Measurements from ENCODE around the gene CHMP3. TPM values are rescaled to one million over a fixed set of nuclear protein-coding genes. Genes with fewer than 3 reads are reported as not detected.

CHMP3 gene
- total RNA-seq, 2 donors from 2014 or later = 41.9 to 45.1 TPM

- no peaks in the 10 kb centered on the region for H3K27me3 Mint-ChIP-seq
Measured at GRCh38 chr2:86543793-86544192, 19.4 kb downstream of the CHMP3 start.

GRCh38 chr2:86543335-86543734, 19.9 kb downstream of the CHMP3 start:
- Mint-ChIP-seq H3K9me3 (no peaks in the 10 kb centered on the region), H3K4me1 (ENCODE audit: low read depth in 2 of 2) (peaks cover 8 to 10% of the 10 kb centered on the region in 2 donors), H3K36me3 (peaks cover 15% of the 10 kb centered on the region), H3K4me3 (no peak overlapping the region), H3K27me3 (no peaks in the 10 kb centered on the region), H3K27ac (no peak overlapping the region)
- ATAC-seq = no peak
- DNase-seq (ENCODE audit: low spot score) = no peak

More at GRCh38 chr2:86543793-86544192, 19.4 kb downstream of the CHMP3 start:
- ATAC-seq (no peak), DNase-seq (ENCODE audit: low spot score) (no peak)
- no peak overlapping the region for H3K27ac Mint-ChIP-seq
- peaks cover 15% of the 10 kb centered on the region for H3K36me3 Mint-ChIP-seq
- no peak overlapping the region for H3K4me3 Mint-ChIP-seq
- H3K4me1 Mint-ChIP-seq (ENCODE audit: low read depth in 2 of 2) = peaks cover 8 to 10% of the 10 kb centered on the region in 2 donors
- H3K9me3 Mint-ChIP-seq = no peaks in the 10 kb centered on the region

GRCh38 chr2:86542814-86543213, 20.4 kb downstream of the CHMP3 start:
- Mint-ChIP-seq H3K4me1 (ENCODE audit: low read depth in 2 of 2) (peaks cover 8 to 10% of the 10 kb centered on the region in 2 donors), H3K36me3 (peaks cover 11% of the 10 kb centered on the region), H3K9me3 (no peaks in the 10 kb centered on the region), H3K27me3 (no peaks in the 10 kb centered on the region), H3K27ac (no peak overlapping the region), H3K4me3 (no peak overlapping the region)
- no peak for DNase-seq (ENCODE audit: low spot score)
- ATAC-seq = no peak

- Mint-ChIP-seq H3K9me3 (peaks cover 4% of the 10 kb centered on the region), H3K4me1 (ENCODE audit: low read depth in 2 of 2) (peaks cover 9 to 10% of the 10 kb centered on the region in 2 donors), H3K27ac (no peak overlapping the region), H3K36me3 (peaks cover 14% of the 10 kb centered on the region), H3K4me3 (no peak overlapping the region), H3K27me3 (no peaks in the 10 kb centered on the region)
- no peak for DNase-seq (ENCODE audit: low spot score)
- ATAC-seq = no peak
Measured at GRCh38 chr2:86541334-86541733, 21.9 kb downstream of the CHMP3 start.

- H3K27ac Mint-ChIP-seq = no peak overlapping the region
- peaks cover 0 to 6% of the 10 kb centered on the region in 2 donors for H3K4me1 Mint-ChIP-seq (ENCODE audit: low read depth in 2 of 2)
- peaks cover 22% of the 10 kb centered on the region for H3K36me3 Mint-ChIP-seq
- peaks cover 15% of the 10 kb centered on the region for H3K9me3 Mint-ChIP-seq
- ATAC-seq (no peak), DNase-seq (ENCODE audit: low spot score) (no peak)
- H3K4me3 Mint-ChIP-seq = no peak overlapping the region
- no peaks in the 10 kb centered on the region for H3K27me3 Mint-ChIP-seq
Measured at GRCh38 chr2:86533589-86533988, 29.7 kb downstream of the CHMP3 start.

GRCh38 chr2:86525421-86526340, 37.6 kb downstream of the CHMP3 start:
- no peak for ATAC-seq
- no peak overlapping the region for H3K4me3 Mint-ChIP-seq
- H3K36me3 Mint-ChIP-seq = no peaks in the 10 kb centered on the region
- no peaks in the 10 kb centered on the region for H3K27me3 Mint-ChIP-seq
- H3K4me1 Mint-ChIP-seq (ENCODE audit: low read depth in 2 of 2) = no peaks in the 10 kb centered on the region
- no peak overlapping the region for H3K27ac Mint-ChIP-seq
- no peaks in the 10 kb centered on the region for H3K9me3 Mint-ChIP-seq
- DNase-seq (ENCODE audit: low spot score) = no peak

GRCh38 chr2:86523491-86523890, 39.8 kb downstream of the CHMP3 start:
- no peak overlapping the region for H3K27ac Mint-ChIP-seq
- peaks cover 4% of the 10 kb centered on the region for H3K9me3 Mint-ChIP-seq
- DNase-seq (ENCODE audit: low spot score) (no peak), ATAC-seq (no peak)
- H3K4me3 Mint-ChIP-seq = no peak overlapping the region
- no peaks in the 10 kb centered on the region for H3K4me1 Mint-ChIP-seq (ENCODE audit: low read depth in 2 of 2)
- H3K27me3 Mint-ChIP-seq = no peaks in the 10 kb centered on the region
- no peaks in the 10 kb centered on the region for H3K36me3 Mint-ChIP-seq

GRCh38 chr2:86522711-86523110, 40.5 kb downstream of the CHMP3 start:
- DNase-seq (ENCODE audit: low spot score) (no peak), ATAC-seq (no peak)
- Mint-ChIP-seq H3K36me3 (no peaks in the 10 kb centered on the region), H3K4me3 (no peak overlapping the region), H3K4me1 (ENCODE audit: low read depth in 2 of 2) (no peaks in the 10 kb centered on the region), H3K9me3 (peaks cover 4% of the 10 kb centered on the region), H3K27me3 (no peaks in the 10 kb centered on the region), H3K27ac (no peak overlapping the region)

GRCh38 chr2:86521922-86522321, 41.3 kb downstream of the CHMP3 start:
- ATAC-seq (no peak), DNase-seq (ENCODE audit: low spot score) (no peak)
- Mint-ChIP-seq H3K27ac (no peak overlapping the region), H3K36me3 (no peaks in the 10 kb centered on the region), H3K4me1 (ENCODE audit: low read depth in 2 of 2) (no peaks in the 10 kb centered on the region), H3K27me3 (no peaks in the 10 kb centered on the region), H3K4me3 (no peak overlapping the region), H3K9me3 (peaks cover 4% of the 10 kb centered on the region)

- peaks cover 4% of the 10 kb centered on the region for H3K9me3 Mint-ChIP-seq
- no peaks in the 10 kb centered on the region for H3K27me3 Mint-ChIP-seq
- DNase-seq (ENCODE audit: low spot score) = no peak
- no peaks in the 10 kb centered on the region for H3K4me1 Mint-ChIP-seq (ENCODE audit: low read depth in 2 of 2)
- no peak overlapping the region for H3K4me3 Mint-ChIP-seq
- no peak for ATAC-seq
- no peaks in the 10 kb centered on the region for H3K36me3 Mint-ChIP-seq
- no peak overlapping the region for H3K27ac Mint-ChIP-seq
Measured at GRCh38 chr2:86520153-86520552, 43.1 kb downstream of the CHMP3 start.

GRCh38 chr2:86519349-86519748, 43.9 kb downstream of the CHMP3 start:
- H3K9me3 Mint-ChIP-seq = peaks cover 4% of the 10 kb centered on the region
- H3K4me3 Mint-ChIP-seq = no peak overlapping the region
- ATAC-seq (no peak), DNase-seq (ENCODE audit: low spot score) (no peak)
- H3K4me1 Mint-ChIP-seq (ENCODE audit: low read depth in 2 of 2) = no peaks in the 10 kb centered on the region
- H3K27me3 Mint-ChIP-seq = no peaks in the 10 kb centered on the region
- H3K27ac Mint-ChIP-seq = no peak overlapping the region
- H3K36me3 Mint-ChIP-seq = no peaks in the 10 kb centered on the region

GRCh38 chr2:86518481-86518880, 44.8 kb downstream of the CHMP3 start:
- peaks cover 4% of the 10 kb centered on the region for H3K9me3 Mint-ChIP-seq
- no peak overlapping the region for H3K4me3 Mint-ChIP-seq
- no peak overlapping the region for H3K27ac Mint-ChIP-seq
- H3K4me1 Mint-ChIP-seq (ENCODE audit: low read depth in 2 of 2) = no peaks in the 10 kb centered on the region
- H3K36me3 Mint-ChIP-seq = no peaks in the 10 kb centered on the region
- no peaks in the 10 kb centered on the region for H3K27me3 Mint-ChIP-seq
- ATAC-seq = no peak
- DNase-seq (ENCODE audit: low spot score) = no peak

- no peak overlapping the region for H3K4me3 Mint-ChIP-seq
- no peak for DNase-seq (ENCODE audit: low spot score)
- no peaks in the 10 kb centered on the region for H3K27me3 Mint-ChIP-seq
- peaks cover 11% of the 10 kb centered on the region for H3K36me3 Mint-ChIP-seq
- H3K27ac Mint-ChIP-seq = no peak overlapping the region
- H3K9me3 Mint-ChIP-seq = no peaks in the 10 kb centered on the region
- ATAC-seq = no peak
- H3K4me1 Mint-ChIP-seq (ENCODE audit: low read depth in 2 of 2) = peaks cover 12 to 14% of the 10 kb centered on the region in 2 donors
Measured at GRCh38 chr2:86513948-86514660, 49.1 kb downstream of the CHMP3 start.

- H3K27me3 Mint-ChIP-seq = no peaks in the 10 kb centered on the region
- no peak overlapping the region for H3K4me3 Mint-ChIP-seq
- no peaks in the 10 kb centered on the region for H3K9me3 Mint-ChIP-seq
- DNase-seq (ENCODE audit: low spot score) (no peak), ATAC-seq (no peak)
- H3K4me1 Mint-ChIP-seq (ENCODE audit: low read depth in 2 of 2) = peaks cover 12 to 16% of the 10 kb centered on the region in 2 donors
- H3K36me3 Mint-ChIP-seq = peaks cover 13% of the 10 kb centered on the region
- H3K27ac Mint-ChIP-seq = no peak overlapping the region
Measured at GRCh38 chr2:86512892-86513291, 50.4 kb downstream of the CHMP3 start.

Measured in natural killer cell treated with Interleukin-12 subunit alpha and Interleukin-12 subunit beta and Interleukin-15 and Interleukin-18, amount 100 ng/mL, for 72 hours (primary cell).